ENCODE measurements around the gene SYNGR3.
"Not testable (repeated sequence)": the region's sequence is repeated elsewhere in the genome, so short reads cannot be mapped to it uniquely, and the experiment has no call there.

Gene SYNGR3

GRCh38 chr16:1959269-1960039, 30.3 kb upstream of the SYNGR3 start, which contains the start of gene NDUFB10:
Gene NDUFB10, plus strand, starts transcription at chr16:1959538. Its CDS starts 87 bp downstream, at chr16:1959625.
- peak; percentile 95 for DNase-seq

- peak; percentile 79 for DNase-seq
Observed at GRCh38 chr16:1960665-1961630, 28.8 kb upstream of the SYNGR3 start.

GRCh38 chr16:1961651-1962067, 28.1 kb upstream of the SYNGR3 start:
- no peak for DNase-seq

GRCh38 chr16:1962161-1963153, 27.3 kb upstream of the SYNGR3 start:
- DNase-seq: not testable (repeated sequence)

- peak; percentile 65 for DNase-seq
Observed at GRCh38 chr16:1963806-1964505, 25.8 kb upstream of the SYNGR3 start.

- peak; percentile 100 for DNase-seq
Observed at GRCh38 chr16:1964506-1965395, 25.0 kb upstream of the SYNGR3 start, which contains the start of gene RPS2. Gene RPS2, minus strand, starts transcription at chr16:1964826. Its CDS starts 201 bp downstream, at chr16:1964625.

GRCh38 chr16:1965396-1966001, 24.3 kb upstream of the SYNGR3 start:
- no peak for DNase-seq

- DNase-seq: no peak
Observed at GRCh38 chr16:1966460-1966859, 23.3 kb upstream of the SYNGR3 start, which contains the start of gene RNF151. Gene RNF151, plus strand, starts transcription at chr16:1966856. Its CDS starts 26 bp downstream, at chr16:1966882.

- DNase-seq: no peak
Observed at GRCh38 chr16:1968146-1968953, 21.4 kb upstream of the SYNGR3 start.

GRCh38 chr16:1971796-1972489, 17.8 kb upstream of the SYNGR3 start, which contains the start of gene TBL3:
Gene TBL3, plus strand, starts transcription at chr16:1972053. Its CDS starts 112 bp downstream, at chr16:1972165.
- peak; percentile 98 for DNase-seq

GRCh38 chr16:1972490-1972877, 17.3 kb upstream of the SYNGR3 start:
- DNase-seq: peak; percentile 66

GRCh38 chr16:1973461-1974156, 16.2 kb upstream of the SYNGR3 start:
- DNase-seq: no peak

GRCh38 chr16:1974157-1975070, 15.4 kb upstream of the SYNGR3 start:
- no peak for DNase-seq

GRCh38 chr16:1975432-1976215, 14.1 kb upstream of the SYNGR3 start:
- no peak for DNase-seq

GRCh38 chr16:1976216-1976520, 13.6 kb upstream of the SYNGR3 start:
- DNase-seq: no peak

Measured in hematopoietic multipotent progenitor cell treated with erythropoietin and hydrocortisone succinate and interleukin-3 and kit ligand, for 4 days (in vitro differentiated cells).